Endothelial cell of umbilical vein (primary cell): Measurements from ENCODE around the gene PLOD1. TPM values are rescaled to one million over a fixed set of nuclear protein-coding genes. Genes with fewer than 3 reads are reported as not detected.

ENCODE experiments used
- BruUV-seq: library from RNA; stranded (reverse); fragments of 400-500 nt; replicated peaks from 2 replicates; lab custom pipeline; 2021; lab: Mats Ljungman, UMichigan
- CTCF ChIA-PET: fragments of 300-600, 350-600 bp; sonication (Branson Sonifier 250); formaldehyde crosslinking; loops from one replicate; lab custom pipeline; 2021; ENCODE audit warnings: antibody characterized with exemption, inconsistent platforms; lab: Charles Lee
- POLR2A ChIA-PET: fragments of 300-600, 350-600 bp; sonication (Branson Sonifier 250); formaldehyde crosslinking; loops from one replicate; lab custom pipeline; 2021; ENCODE audit warnings: antibody characterized with exemption, inconsistent platforms; lab: Charles Lee
- DNase-seq: peaks from one replicate; pipeline ENCODE4 v3.0.0-alpha.2; 2011; ENCODE audit warnings: low read depth, low spot score
- FAIRE-seq: peaks from 2 replicates; lab custom pipeline; 2011; peaks lifted over from hg19 to GRCh38; lab: Jason Lieb, UNC
- H2AFZ ChIP-seq: 2 replicates; pipeline ENCODE4 v1.6.0; 2012; ENCODE audit warnings: low read depth, low read length, control low read depth, inconsistent platforms
- H3K27ac ChIP-seq: 2 replicates; pipeline ENCODE4 v1.5.1; 2011; ENCODE audit warnings: low read depth, mild to moderate bottlenecking, control low read depth, low read length, moderate library complexity; ENCODE audit not compliant: insufficient read depth
- H3K27me3 ChIP-seq, 2 experiments: 2 replicates each; pipeline versions ENCODE4 v1.6.0 to v1.6.1; 2011; ENCODE audit warnings: low read length in 2 of 2, mixed read lengths in 1 of 2; ENCODE audit not compliant: control insufficient read depth in 2 of 2, insufficient read depth in 2 of 2
- H3K36me3 ChIP-seq, 2 experiments: 2 replicates in 1 of 2; 3 replicates in 1 of 2; pipeline ENCODE4 v1.5.1; 2011; ENCODE audit warnings: low read length in 2 of 2, mild to moderate bottlenecking in 1 of 2, moderate library complexity in 1 of 2; ENCODE audit not compliant: control insufficient read depth in 2 of 2, insufficient read depth in 2 of 2; ENCODE audit errors: extremely low read depth in 1 of 2
- H3K4me1 ChIP-seq: 3 replicates; pipeline ENCODE4 v1.5.1; 2011; ENCODE audit warnings: mild to moderate bottlenecking, low read length; ENCODE audit not compliant: control insufficient read depth, insufficient read depth; ENCODE audit errors: extremely low read depth
- H3K4me2 ChIP-seq: 2 replicates; pipeline ENCODE4 v1.6.1; 2011; ENCODE audit warnings: low read length, control low read depth, mixed read lengths; ENCODE audit not compliant: insufficient read depth
- H3K4me3 ChIP-seq, 3 experiments: fragments of 200-600 bp in 1 of 3; sonication (generic), shearing (Covaris generic) in 1 of 3; replicated peaks in 1 of 3; 2 replicates each; pipeline ENCODE4 v1.5.1; 2011 to 2016; ENCODE audit warnings: control low read depth in 3 of 3, low read length in 3 of 3, mild to moderate bottlenecking in 2 of 3, inconsistent platforms in 1 of 3, low read depth in 1 of 3, moderate library complexity in 1 of 3; ENCODE audit not compliant: insufficient read depth in 1 of 3
- H3K79me2 ChIP-seq: 2 replicates; pipeline ENCODE4 v1.6.0; 2012; ENCODE audit warnings: low read length, inconsistent platforms; ENCODE audit not compliant: control insufficient read depth, insufficient read depth
- H3K9ac ChIP-seq: replicated peaks from 2 replicates; pipeline ENCODE3; 2011; ENCODE audit warnings: low read length, control low read depth; ENCODE audit not compliant: insufficient read depth; ENCODE audit errors: extremely low read depth
- H3K9me1 ChIP-seq: replicated peaks from 3 replicates; pipeline ENCODE4 v1.6.0; 2011; ENCODE audit warnings: mild to moderate bottlenecking, low read length; ENCODE audit not compliant: control insufficient read depth, insufficient read depth; ENCODE audit errors: extremely low read depth
- H3K9me3 ChIP-seq: replicated peaks from 2 replicates; pipeline ENCODE4 v1.5.1; 2012; ENCODE audit warnings: low read length, inconsistent platforms; ENCODE audit not compliant: control insufficient read depth, insufficient read depth
- H4K20me1 ChIP-seq: replicated peaks from 2 replicates; pipeline ENCODE3; 2011; ENCODE audit warnings: mild to moderate bottlenecking, low read length; ENCODE audit not compliant: control insufficient read depth, insufficient read depth; ENCODE audit errors: extremely low read depth
- CTCF ChIP-seq, 2 donors: IDR thresholded peaks; 1 replicate in 1 of 2; 2 replicates in 1 of 2; pipeline ENCODE4 v1.5.1; 2011; ENCODE audit warnings: low read length in 2 of 2, mild to moderate bottlenecking in 2 of 2, moderate library complexity in 2 of 2, control low read depth in 1 of 2, inconsistent platforms in 1 of 2, low read depth in 1 of 2; ENCODE audit not compliant: insufficient read depth in 1 of 2; ENCODE audit errors: extremely low read depth in 1 of 2
- FOS ChIP-seq: IDR thresholded peaks from 2 replicates; pipeline ENCODE4 v1.6.1; 2011; ENCODE audit warnings: mild to moderate bottlenecking, low read length, moderate library complexity, borderline replicate concordance; ENCODE audit not compliant: insufficient read depth
- GATA2 ChIP-seq: IDR thresholded peaks from 2 replicates; pipeline ENCODE4 v1.7.0; 2011; ENCODE audit warnings: low read depth, mild to moderate bottlenecking, moderate library complexity, mixed read lengths, low read length; ENCODE audit not compliant: insufficient read length, insufficient read depth
- JUN ChIP-seq: IDR thresholded peaks from 2 replicates; pipeline ENCODE4 v1.6.1; 2011; ENCODE audit warnings: borderline replicate concordance, low read depth; ENCODE audit not compliant: insufficient read length, insufficient read depth
- MAX ChIP-seq: IDR thresholded peaks from 2 replicates; pipeline ENCODE4 v1.6.1; 2011; ENCODE audit not compliant: insufficient read depth, insufficient read length
- MYC ChIP-seq: IDR thresholded peaks from one replicate; pipeline ENCODE4 v1.6.1; 2011; ENCODE audit warnings: mild to moderate bottlenecking, low read depth, low read length
- dilution Hi-C: fragments of 300-500 bp; cut with MboI; formaldehyde crosslinking; loops from one replicate; pipeline ENCODE4 v1.15.0; 2019; ENCODE audit warnings: low sequenced_read_pairs; ENCODE audit not compliant: extremely low pct_ligation_motif_present
- intact Hi-C: fragments of 100-400 bp; cut with micrococcal nuclease; formaldehyde crosslinking; loops from one replicate; pipeline ENCODE4 v1.10.0; 2022
- polyA plus RNA-seq, 4 experiments: library from polyadenylated mRNA; depleted of rRNA in 3 of 4; stranded (reverse) in 3 of 4; unstranded in 1 of 4; fragments of >200 nt; gene quantifications; 2 replicates each; pipeline versions ENCODE4 v1.2.1 to v1.2.3, GENCODE V29; 2011 to 2012; ENCODE audit warnings: missing spikeins in 1 of 4
- total RNA-seq: library from RNA; stranded (reverse); gene quantifications from 2 replicates; pipeline ENCODE4 v1.2.3, GENCODE V29; 2021

The PLOD1 gene
- total and polyA plus RNA-seq, 2 donors (not counting 3 experiments of a cell fraction or from before 2014, with no cell fraction given), result 260 to 412 TPM

GRCh38 chr1:12019858-12020509 is 85.5 kb downstream of the PLOD1 start:
- BruUV-seq, result no TSS peak
- CTCF ChIA-PET, result interaction anchor here (1.9 kb wide), 1 partner anchor 18 kb away, joined by 5 read pairs; no protein-coding TSS in a partner anchor
- POLR2A ChIA-PET, result interaction anchor here (1.0 to 2.8 kb wide), 3 partner anchors 40 to 112 kb away, joined by 4 to 22 read pairs (median 22); partner anchors contain the start of gene MFN2

More at GRCh38 chr1:12019858-12020509, 85.5 kb downstream of the PLOD1 start:
- H3K9ac ChIP-seq, result peak overlapping the region; percentile 53
- H3K9me3 ChIP-seq, result no peaks in the 10 kb centered on the region
- intact Hi-C loops, result loop anchor here (1.0 to 2.0 kb wide), 2 partner anchors 39 to 111 kb away; partner anchors contain the start of gene MFN2
- peak overlapping the region; percentile 74 for H3K4me2 ChIP-seq
- peaks cover 2 to 9% of the 10 kb centered on the region in 2 experiments for H3K36me3 ChIP-seq
- dilution Hi-C loops, result no loop called here
- TF ChIP-seq FOS (no peak), GATA2 (no peak), MYC (no peak), CTCF (IDR thresholded peaks at IDR 0.05; ENCODE audit: extremely low read depth in 1 of 2, insufficient read depth in 1 of 2, low read depth in 1 of 2, low read length in 2 of 2) (no peak), JUN (no peak), MAX (no peak)
- H3K27me3 ChIP-seq, result no peaks in the 10 kb centered on the region
- FAIRE-seq, result peak; percentile 75
- H2AFZ ChIP-seq, result peak overlapping the region; percentile 75
- no peak overlapping the region for H3K27ac ChIP-seq
- H4K20me1 ChIP-seq, result no peaks in the 10 kb centered on the region
- no peaks in the 10 kb centered on the region for H3K4me1 ChIP-seq
- peak; percentile 30 for DNase-seq
- peak overlapping the region; percentile 11 to 87 (median 70) for H3K4me3 ChIP-seq
- peaks cover 10% of the 10 kb centered on the region for H3K79me2 ChIP-seq
- no peaks in the 10 kb centered on the region for H3K9me1 ChIP-seq
